Prostate gland (tissue), 2 donors: ENCODE results near the gene ME3. TPM values are rescaled to one million over a fixed set of nuclear protein-coding genes. Genes with fewer than 3 reads are reported as not detected.
A peak's percentile ranks its signal among the peaks of the same experiment; 100 is the strongest.

Source experiments
- DNase-seq: peaks from one replicate; pipeline ENCODE4 v3.0.0-alpha.2; 2019; ENCODE audit warnings: low spot score
- H3K27ac ChIP-seq, 2 donors: fragments of 200-600 bp; sonication (generic); 2 replicates each; pipeline ENCODE4 v1.5.1; 2017 to 2019
- H3K27me3 ChIP-seq: fragments of 200-600 bp; sonication (generic); replicated peaks from 2 replicates; pipeline ENCODE4 v1.5.1; 2019; ENCODE audit not compliant: insufficient read depth
- H3K36me3 ChIP-seq, 2 donors: fragments of 200-600 bp; sonication (generic); 1 replicate in 1 of 2; 2 replicates in 1 of 2; pipeline versions ENCODE4 v1.5.1 to v1.8.1; 2017 to 2019
- H3K4me1 ChIP-seq: fragments of 200-600 bp; sonication (generic); replicated peaks from 2 replicates; pipeline ENCODE4 v1.5.1; 2019
- H3K4me3 ChIP-seq, 2 donors: fragments of 200-600 bp; sonication (generic); 2 replicates each; pipeline ENCODE4 v1.5.1; 2017 to 2019
- H3K9me3 ChIP-seq: fragments of 200-600 bp; sonication (generic); 2 replicates; pipeline ENCODE4 v1.5.1; 2017
- POLR2A ChIP-seq: fragments of 450-650 bp; IDR thresholded peaks from one replicate; pipeline ENCODE4 v1.6.1; 2016; ENCODE audit warnings: antibody characterized with exemption, mild to moderate bottlenecking
- POLR2AphosphoS5 ChIP-seq: sonication (generic); formaldehyde crosslinking; IDR thresholded peaks from one replicate; pipeline ENCODE4 v1.6.1; 2017; ENCODE audit warnings: antibody characterized with exemption
- WGBS: methylation state at CpG from one replicate; pipeline ENCODE4 v1.1.5; 2018; 5-methylcytosine and 5-hydroxymethylcytosine counted together
- intact Hi-C: fragments of 100-400 bp; cut with DNase I; formaldehyde crosslinking; loops from one replicate; pipeline ENCODE4 v1.14.2; 2022
- total RNA-seq, 2 donors: library from RNA; depleted of rRNA; stranded (reverse); fragments of >200 nt; gene quantifications; one replicate each; pipeline ENCODE4 v1.1.0, GENCODE V29; 2016
- TF ChIP-seq, protein P1 (sequence below), 4 experiments: fragments of 200-600 bp in 2 of 4; fragments of 450-650 bp in 2 of 4; sonication (generic) in 2 of 4; IDR thresholded peaks; 1 replicate in 3 of 4; 2 replicates in 1 of 4; pipeline ENCODE4 v1.5.1; 2016 to 2019; ENCODE audit warnings: antibody characterized with exemption in 4 of 4, mild to moderate bottlenecking in 2 of 4, moderate library complexity in 2 of 4

ME3 gene
- total RNA-seq, 2 donors from 2014 or later = 31.4 to 107 TPM

DNA sequence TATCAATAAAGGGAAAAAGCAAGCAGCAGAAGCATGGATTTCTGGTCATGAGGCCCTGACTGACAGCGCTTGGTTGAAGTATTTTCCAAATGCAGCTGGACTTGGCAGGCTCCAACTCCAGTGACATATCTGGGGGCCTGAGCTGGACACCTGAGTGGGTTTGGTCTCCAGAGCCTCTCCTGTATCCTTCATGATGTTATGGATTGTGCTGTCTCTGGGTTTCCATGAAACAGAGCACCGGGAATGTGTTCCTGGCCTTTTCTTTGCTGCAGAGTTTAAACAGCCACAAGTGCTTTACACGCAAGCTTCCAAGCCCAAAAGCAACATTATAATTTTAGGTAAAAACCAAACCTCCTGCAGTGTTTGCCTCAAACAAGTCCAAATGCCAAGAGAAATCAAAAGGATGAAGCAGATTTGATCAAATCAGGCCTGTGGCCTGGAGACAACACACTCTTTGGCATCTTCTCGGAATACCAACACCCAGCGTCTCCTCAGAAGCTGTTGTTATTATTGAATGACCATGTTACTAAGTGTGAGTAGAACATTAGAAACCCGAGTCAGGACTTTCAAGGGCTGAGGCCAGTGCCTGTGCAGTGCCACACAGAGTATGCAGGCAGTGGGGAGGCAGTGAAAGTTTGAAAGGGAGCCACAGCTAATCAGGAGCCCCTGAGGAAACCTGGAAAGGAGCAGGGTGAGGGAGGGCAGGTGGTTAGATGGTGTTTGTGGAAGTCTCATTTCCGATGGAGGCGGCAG lies 42.0 kb downstream of the ME3 start:
- Histone ChIP-seq H3K4me1 (no peaks in the 10 kb centered on the region), H3K27me3 (no peaks in the 10 kb centered on the region), H3K27ac (no peak overlapping the region), H3K4me3 (no peak overlapping the region), H3K9me3 (no peaks in the 10 kb centered on the region), H3K36me3 (no peaks in the 10 kb centered on the region)
- TF ChIP-seq POLR2AphosphoS5 (no peak), POLR2A (no peak)
- TF ChIP-seq, protein P1, sequence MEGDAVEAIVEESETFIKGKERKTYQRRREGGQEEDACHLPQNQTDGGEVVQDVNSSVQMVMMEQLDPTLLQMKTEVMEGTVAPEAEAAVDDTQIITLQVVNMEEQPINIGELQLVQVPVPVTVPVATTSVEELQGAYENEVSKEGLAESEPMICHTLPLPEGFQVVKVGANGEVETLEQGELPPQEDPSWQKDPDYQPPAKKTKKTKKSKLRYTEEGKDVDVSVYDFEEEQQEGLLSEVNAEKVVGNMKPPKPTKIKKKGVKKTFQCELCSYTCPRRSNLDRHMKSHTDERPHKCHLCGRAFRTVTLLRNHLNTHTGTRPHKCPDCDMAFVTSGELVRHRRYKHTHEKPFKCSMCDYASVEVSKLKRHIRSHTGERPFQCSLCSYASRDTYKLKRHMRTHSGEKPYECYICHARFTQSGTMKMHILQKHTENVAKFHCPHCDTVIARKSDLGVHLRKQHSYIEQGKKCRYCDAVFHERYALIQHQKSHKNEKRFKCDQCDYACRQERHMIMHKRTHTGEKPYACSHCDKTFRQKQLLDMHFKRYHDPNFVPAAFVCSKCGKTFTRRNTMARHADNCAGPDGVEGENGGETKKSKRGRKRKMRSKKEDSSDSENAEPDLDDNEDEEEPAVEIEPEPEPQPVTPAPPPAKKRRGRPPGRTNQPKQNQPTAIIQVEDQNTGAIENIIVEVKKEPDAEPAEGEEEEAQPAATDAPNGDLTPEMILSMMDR (IDR thresholded peaks at IDR 0.05) = no peak
- 91% methylated on average over 8 of the region's 8 CpGs for WGBS
- DNase-seq = no peak
- intact Hi-C loops = no loop called here

DNA sequence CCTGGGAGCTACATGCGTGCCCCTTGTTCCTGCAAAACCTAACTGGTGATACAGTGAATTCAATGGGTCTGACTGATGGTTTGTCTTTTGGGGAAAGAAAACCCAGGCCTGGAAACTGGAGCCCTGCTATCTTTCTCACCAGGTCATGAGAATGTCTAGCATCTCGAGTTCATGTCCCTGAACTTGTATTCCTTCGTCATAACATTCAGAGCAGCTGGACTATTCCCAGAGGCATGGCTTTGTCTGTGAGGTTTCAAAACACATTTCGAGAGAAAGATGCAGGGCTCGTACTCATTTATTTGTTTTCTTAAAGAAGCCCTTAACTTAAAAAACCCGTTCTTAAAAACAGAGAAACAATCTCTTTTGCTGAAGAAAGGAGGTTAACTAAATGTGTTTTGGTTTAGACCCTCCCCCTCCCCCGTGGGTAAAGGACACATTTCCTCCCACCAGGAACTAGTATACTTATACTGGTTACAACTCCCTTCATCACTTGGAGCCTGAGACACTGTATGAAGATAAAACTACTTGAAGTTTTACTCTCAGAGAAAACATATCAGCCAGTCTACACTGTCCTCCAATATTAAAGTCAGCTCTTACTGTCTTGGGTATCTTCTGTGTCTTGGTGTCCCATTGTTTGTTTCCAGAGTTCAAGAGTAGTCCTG lies 43.2 kb downstream of the ME3 start:
- Histone ChIP-seq H3K27ac (peak overlapping the region in 1 of 2 donors; percentile 8), H3K4me3 (no peak overlapping the region), H3K9me3 (no peaks in the 10 kb centered on the region), H3K27me3 (no peaks in the 10 kb centered on the region), H3K4me1 (no peaks in the 10 kb centered on the region), H3K36me3 (no peaks in the 10 kb centered on the region)
- DNase-seq = no peak
- no peak for TF ChIP-seq POLR2AphosphoS5
- TF ChIP-seq POLR2A = no peak
- TF ChIP-seq, protein P1 (IDR thresholded peaks at IDR 0.05) = no peak
- intact Hi-C loops = no loop called here
- WGBS = 59% methylated on average over 7 of the region's 7 CpGs

DNA sequence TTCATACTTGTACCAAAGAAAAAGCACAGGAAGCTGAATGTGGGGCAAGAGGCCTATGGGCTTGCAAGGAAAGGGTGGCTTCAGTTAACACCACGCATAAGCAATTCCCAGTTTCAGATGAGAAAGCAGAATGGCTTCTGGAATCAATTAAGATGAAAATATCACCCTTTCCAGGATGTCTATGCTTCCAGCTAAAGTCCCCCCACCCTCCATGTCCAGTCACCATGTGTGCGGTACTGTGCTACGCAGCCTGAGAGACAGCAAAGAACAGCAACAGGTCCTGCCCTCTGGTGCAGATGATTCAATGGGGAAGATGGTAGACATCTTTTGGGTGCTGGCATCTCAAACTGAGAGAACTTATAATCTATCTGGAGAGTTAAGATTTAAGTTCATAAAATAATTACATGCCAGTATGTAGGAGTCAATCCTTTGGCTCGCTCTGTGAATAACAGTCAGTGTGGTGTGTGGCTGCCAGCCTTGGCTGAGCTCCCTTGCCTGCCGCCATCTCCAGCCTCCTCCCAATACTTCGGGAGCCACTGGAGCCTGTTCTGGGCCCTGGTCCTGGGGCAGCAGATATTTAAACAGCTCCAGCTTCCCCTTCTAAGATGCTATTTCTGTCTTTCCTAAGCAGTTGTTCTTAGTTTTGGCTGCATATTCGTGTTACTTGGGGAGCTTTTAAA lies 44.5 kb downstream of the ME3 start:
- DNase-seq = no peak
- no peak overlapping the region for H3K4me3 ChIP-seq
- H3K27ac ChIP-seq = no peak overlapping the region
- H3K27me3 ChIP-seq = no peaks in the 10 kb centered on the region
- no peaks in the 10 kb centered on the region for H3K4me1 ChIP-seq
- no peak for TF ChIP-seq POLR2AphosphoS5
- no peak for TF ChIP-seq POLR2A
- TF ChIP-seq, protein P1 (IDR thresholded peaks at IDR 0.05) = no peak
- intact Hi-C loops = no loop called here
- no peaks in the 10 kb centered on the region for H3K36me3 ChIP-seq
- 77% methylated on average over 7 of the region's 7 CpGs for WGBS
- H3K9me3 ChIP-seq = no peaks in the 10 kb centered on the region

DNA sequence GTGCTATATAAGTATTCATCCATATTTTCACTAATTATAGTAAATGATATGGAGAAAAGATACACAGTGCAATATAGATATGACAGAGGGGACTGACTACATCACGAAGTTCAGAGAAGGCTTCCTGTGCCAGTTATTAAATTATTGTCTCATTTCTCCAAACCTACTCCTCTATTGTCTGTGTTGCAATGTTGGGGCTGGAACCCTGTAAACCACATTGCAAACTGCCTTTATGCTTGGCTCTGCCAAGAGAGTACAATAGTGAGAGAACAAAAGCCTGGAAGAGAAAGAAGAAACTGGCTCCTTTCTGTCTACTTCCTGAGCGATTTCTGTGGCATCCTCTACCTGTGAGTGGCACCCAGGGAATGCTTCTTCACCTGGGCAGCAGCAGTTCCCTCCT lies 46.4 kb downstream of the ME3 start:
- Histone ChIP-seq H3K4me1 (no peaks in the 10 kb centered on the region), H3K36me3 (no peaks in the 10 kb centered on the region), H3K27me3 (no peaks in the 10 kb centered on the region), H3K4me3 (no peak overlapping the region), H3K27ac (no peak overlapping the region), H3K9me3 (no peaks in the 10 kb centered on the region)
- intact Hi-C loops = no loop called here
- DNase-seq = no peak
- TF ChIP-seq, protein P1 (IDR thresholded peaks at IDR 0.05) = no peak
- TF ChIP-seq POLR2AphosphoS5 = no peak
- TF ChIP-seq POLR2A = no peak
- 60% methylated on average over 2 of the region's 2 CpGs for WGBS
